ENCODE data around the gene TMBIM1.

Gene TMBIM1

GRCh38 chr2:218262631-218263586 is 29.4 kb downstream of the TMBIM1 start:
- Histone ChIP-seq H3K9me3 (ENCODE audit: control insufficient read depth, low read length) (no peaks in the 10 kb centered on the region), H3K27me3 (ENCODE audit: control insufficient read depth, insufficient read depth, low read length, poor library complexity, severe bottlenecking) (no peaks in the 10 kb centered on the region), H3K4me1 (ENCODE audit: control insufficient read depth, insufficient read depth, low read length) (peaks cover 13% of the 10 kb centered on the region), H3K27ac (ENCODE audit: insufficient read depth, low read depth, low read length, poor library complexity, severe bottlenecking) (no peak overlapping the region), H3K4me3 (ENCODE audit: insufficient read depth, low read depth, low read length) (no peak overlapping the region), H3K36me3 (ENCODE audit: control insufficient read depth, insufficient read depth, low read length) (peaks cover 27% of the 10 kb centered on the region)
- 94% methylated on average over 39 of the region's 39 CpGs for WGBS, 2 experiments

DNA sequence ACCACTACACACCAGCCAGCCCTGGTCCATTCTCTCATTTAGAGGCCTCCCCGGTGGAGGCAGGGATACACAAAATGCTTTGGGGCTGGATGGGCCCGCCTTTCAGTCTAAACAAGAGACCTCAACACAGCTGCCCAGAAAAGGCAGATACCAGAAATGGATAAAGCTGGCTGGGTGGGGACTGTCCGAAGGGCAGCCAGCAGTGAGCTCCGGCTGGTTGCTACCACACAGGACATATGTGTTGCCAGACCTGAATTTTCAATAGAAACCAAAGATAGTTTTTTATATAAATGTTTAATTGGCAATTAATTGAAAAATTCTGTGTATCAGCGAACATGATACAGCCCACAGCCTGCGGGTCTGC is 30.1 kb downstream of the TMBIM1 start:
- Histone ChIP-seq H3K27ac (ENCODE audit: insufficient read depth, low read depth, low read length, poor library complexity, severe bottlenecking) (peak overlapping the region; percentile 50), H3K27me3 (ENCODE audit: control insufficient read depth, insufficient read depth, low read length, poor library complexity, severe bottlenecking) (no peaks in the 10 kb centered on the region), H3K4me1 (ENCODE audit: control insufficient read depth, insufficient read depth, low read length) (peaks cover 13% of the 10 kb centered on the region), H3K36me3 (ENCODE audit: control insufficient read depth, insufficient read depth, low read length) (peaks cover 24% of the 10 kb centered on the region), H3K4me3 (ENCODE audit: insufficient read depth, low read depth, low read length) (no peak overlapping the region), H3K9me3 (ENCODE audit: control insufficient read depth, low read length) (no peaks in the 10 kb centered on the region)
- 94 to 95% methylated on average over 6 of the region's 6 CpGs for WGBS, 2 experiments

DNA sequence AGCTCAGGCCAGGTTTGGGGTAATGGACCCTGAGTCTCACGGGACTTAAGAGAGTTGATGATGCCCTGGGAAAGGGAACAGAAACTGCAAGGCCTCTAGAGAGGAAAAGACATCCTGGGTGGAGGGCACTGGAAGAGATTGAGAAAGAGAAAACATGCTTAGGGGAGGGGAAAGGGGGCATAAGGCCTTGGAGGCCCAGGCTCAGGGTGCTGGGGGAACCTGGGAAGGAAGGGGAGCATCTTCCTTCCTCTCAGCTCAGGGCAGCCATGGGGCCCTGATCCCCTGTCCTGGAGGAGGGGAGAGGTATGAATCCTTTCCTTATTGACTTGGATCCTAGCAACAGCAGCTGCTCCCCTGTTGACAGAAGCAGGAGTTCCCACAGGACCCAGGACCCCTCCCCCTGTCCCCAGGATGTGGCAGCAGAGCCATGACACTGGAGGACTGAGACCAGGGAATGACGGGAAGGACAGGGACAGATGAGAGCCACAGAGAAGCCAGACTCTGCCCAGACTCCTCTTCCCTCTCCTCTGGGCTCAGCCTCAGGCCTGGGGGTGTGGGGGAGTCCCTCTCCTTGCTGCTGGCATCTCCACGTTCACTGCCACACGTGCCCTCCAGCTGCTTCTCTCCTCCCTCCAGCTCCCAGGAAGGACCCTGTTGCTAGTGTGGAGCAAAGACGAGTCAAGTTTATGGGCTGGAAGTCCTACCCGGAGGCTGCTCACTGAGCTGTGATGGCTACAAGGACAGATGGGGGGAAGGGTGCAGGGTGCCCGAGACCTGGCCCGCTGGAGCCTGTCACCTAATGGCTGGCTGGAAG is 30.7 kb downstream of the TMBIM1 start:
- no peaks in the 10 kb centered on the region for H3K9me3 ChIP-seq (ENCODE audit: control insufficient read depth, low read length)
- peaks cover 22% of the 10 kb centered on the region for H3K36me3 ChIP-seq (ENCODE audit: control insufficient read depth, insufficient read depth, low read length)
- no peak overlapping the region for H3K4me3 ChIP-seq (ENCODE audit: insufficient read depth, low read depth, low read length)
- peak overlapping the region; percentile 50 for H3K27ac ChIP-seq (ENCODE audit: insufficient read depth, low read depth, low read length, poor library complexity, severe bottlenecking)
- no peaks in the 10 kb centered on the region for H3K27me3 ChIP-seq (ENCODE audit: control insufficient read depth, insufficient read depth, low read length, poor library complexity, severe bottlenecking)
- WGBS, 2 experiments = 74 to 75% methylated on average over 8 of the region's 8 CpGs
- peaks cover 13% of the 10 kb centered on the region for H3K4me1 ChIP-seq (ENCODE audit: control insufficient read depth, insufficient read depth, low read length)

DNA sequence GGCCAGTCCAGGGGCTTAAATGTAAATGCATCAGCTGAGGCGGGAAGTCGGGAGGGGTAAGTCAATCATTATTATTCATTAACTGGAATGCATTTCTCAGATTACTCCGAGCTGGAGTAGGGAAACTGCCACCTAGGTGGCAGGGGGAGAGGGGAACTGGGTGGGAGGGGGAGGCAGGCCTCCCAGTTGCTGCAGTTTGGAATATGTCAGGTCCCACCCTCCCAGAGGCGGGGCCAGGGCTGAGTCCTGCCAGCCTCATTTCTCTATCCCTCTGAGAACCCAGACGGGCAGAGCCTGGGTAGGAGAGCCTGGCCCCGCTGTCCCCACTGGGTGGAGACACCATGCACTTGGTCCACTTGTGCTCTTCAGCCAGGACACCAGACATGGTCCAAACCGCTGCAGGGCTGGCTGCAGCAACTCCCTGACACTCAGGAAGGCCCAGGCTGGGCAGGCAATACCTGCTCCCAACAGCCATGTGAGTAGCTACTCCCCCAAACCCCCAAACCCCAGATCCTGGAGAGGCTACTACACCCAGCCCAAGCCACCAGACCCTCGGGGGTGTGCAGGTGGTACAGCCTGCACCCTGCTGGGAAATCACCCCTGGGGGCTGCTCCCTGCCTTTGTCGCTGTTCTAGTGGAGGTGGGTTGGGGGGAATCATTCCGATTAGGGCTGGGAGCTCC is 31.4 kb downstream of the TMBIM1 start, which contains the start of gene GPBAR1:
Gene GPBAR1, plus strand, starts transcription at position 274 of the 681 bp plus-strand sequence. CDS start 1,710 bp downstream, outside the sequence.
- Histone ChIP-seq H3K9me3 (ENCODE audit: control insufficient read depth, low read length) (no peaks in the 10 kb centered on the region), H3K27ac (ENCODE audit: insufficient read depth, low read depth, low read length, poor library complexity, severe bottlenecking) (peak within 1 kb of the TSS; percentile 50), H3K4me1 (ENCODE audit: control insufficient read depth, insufficient read depth, low read length) (peaks cover 13% of the 10 kb centered on the region), H3K36me3 (ENCODE audit: control insufficient read depth, insufficient read depth, low read length) (peaks cover 15% of the 10 kb centered on the region), H3K4me3 (ENCODE audit: insufficient read depth, low read depth, low read length) (no peak within 1 kb of the TSS), H3K27me3 (ENCODE audit: control insufficient read depth, insufficient read depth, low read length, poor library complexity, severe bottlenecking) (no peaks in the 10 kb centered on the region)
- 38 to 44% methylated on average over 9 to 10 of the region's 10 CpGs for WGBS, 2 experiments

- Histone ChIP-seq H3K4me1 (ENCODE audit: control insufficient read depth, insufficient read depth, low read length) (peaks cover 13% of the 10 kb centered on the region), H3K27ac (ENCODE audit: insufficient read depth, low read depth, low read length, poor library complexity, severe bottlenecking) (no peak overlapping the region), H3K4me3 (ENCODE audit: insufficient read depth, low read depth, low read length) (no peak overlapping the region)
These were observed 32.1 kb downstream of the TMBIM1 start for GRCh38 chr2:218260166-218260565.

GRCh38 chr2:218259099-218259961 is 33.0 kb downstream of the TMBIM1 start:
- Histone ChIP-seq H3K4me1 (ENCODE audit: control insufficient read depth, insufficient read depth, low read length) (peaks cover 13% of the 10 kb centered on the region), H3K36me3 (ENCODE audit: control insufficient read depth, insufficient read depth, low read length) (peaks cover 12% of the 10 kb centered on the region), H3K27me3 (ENCODE audit: control insufficient read depth, insufficient read depth, low read length, poor library complexity, severe bottlenecking) (no peaks in the 10 kb centered on the region), H3K27ac (ENCODE audit: insufficient read depth, low read depth, low read length, poor library complexity, severe bottlenecking) (no peak overlapping the region), H3K4me3 (ENCODE audit: insufficient read depth, low read depth, low read length) (no peak overlapping the region), H3K9me3 (ENCODE audit: control insufficient read depth, low read length) (no peaks in the 10 kb centered on the region)
- WGBS, 2 experiments = 82 to 86% methylated on average over 15 of the region's 15 CpGs

More at GRCh38 chr2:218260166-218260565, 32.1 kb downstream of the TMBIM1 start:
- Histone ChIP-seq H3K27me3 (ENCODE audit: control insufficient read depth, insufficient read depth, low read length, poor library complexity, severe bottlenecking) (no peaks in the 10 kb centered on the region), H3K9me3 (ENCODE audit: control insufficient read depth, low read length) (no peaks in the 10 kb centered on the region), H3K36me3 (ENCODE audit: control insufficient read depth, insufficient read depth, low read length) (peaks cover 15% of the 10 kb centered on the region)
- WGBS, 2 experiments = 87 to 93% methylated on average over 5 of the region's 5 CpGs

DNA sequence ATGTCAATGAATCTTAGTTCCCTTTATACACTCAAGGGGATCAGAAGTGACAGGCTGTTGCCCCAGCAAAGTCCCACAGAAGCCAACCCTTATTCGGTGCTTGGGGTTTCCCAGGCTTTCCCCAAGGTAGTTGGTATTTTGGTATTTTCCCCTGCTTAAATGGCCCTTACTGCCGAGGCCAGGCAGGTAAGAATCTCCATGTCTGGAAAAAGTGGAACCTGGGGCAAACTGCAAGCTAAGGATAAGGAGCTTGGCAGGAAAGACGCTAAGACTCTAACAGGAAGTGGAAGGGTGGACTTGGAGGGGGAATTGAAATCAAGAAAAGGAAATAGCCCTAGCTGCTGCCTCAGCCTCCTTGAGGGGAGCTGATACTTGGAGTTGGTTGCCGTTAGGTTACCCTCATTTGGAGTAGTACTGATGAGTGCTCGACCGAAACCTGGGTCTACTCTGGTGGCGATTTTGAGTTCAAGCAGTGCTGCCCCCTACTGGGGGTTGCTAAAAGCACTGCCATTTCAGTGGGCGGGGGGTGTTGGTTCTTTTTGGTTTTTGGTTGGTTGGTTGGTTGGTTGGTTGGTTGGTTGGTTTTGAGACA is 34.8 kb downstream of the TMBIM1 start:
- Histone ChIP-seq H3K4me3 (ENCODE audit: insufficient read depth, low read depth, low read length) (no peak overlapping the region), H3K27ac (ENCODE audit: insufficient read depth, low read depth, low read length, poor library complexity, severe bottlenecking) (no peak overlapping the region), H3K27me3 (ENCODE audit: control insufficient read depth, insufficient read depth, low read length, poor library complexity, severe bottlenecking) (no peaks in the 10 kb centered on the region), H3K4me1 (ENCODE audit: control insufficient read depth, insufficient read depth, low read length) (peaks cover 13% of the 10 kb centered on the region), H3K36me3 (ENCODE audit: control insufficient read depth, insufficient read depth, low read length) (peaks cover 19% of the 10 kb centered on the region), H3K9me3 (ENCODE audit: control insufficient read depth, low read length) (no peaks in the 10 kb centered on the region)
- 73 to 75% methylated on average over 8 of the region's 8 CpGs for WGBS, 2 experiments

- Histone ChIP-seq H3K4me1 (ENCODE audit: control insufficient read depth, insufficient read depth, low read length) (peaks cover 11% of the 10 kb centered on the region), H3K36me3 (ENCODE audit: control insufficient read depth, insufficient read depth, low read length) (peaks cover 23% of the 10 kb centered on the region), H3K27ac (ENCODE audit: insufficient read depth, low read depth, low read length, poor library complexity, severe bottlenecking) (no peak overlapping the region), H3K4me3 (ENCODE audit: insufficient read depth, low read depth, low read length) (no peak overlapping the region), H3K9me3 (ENCODE audit: control insufficient read depth, low read length) (no peaks in the 10 kb centered on the region), H3K27me3 (ENCODE audit: control insufficient read depth, insufficient read depth, low read length, poor library complexity, severe bottlenecking) (no peaks in the 10 kb centered on the region)
- WGBS, 2 experiments = 94 to 97% methylated on average over 13 of the region's 13 CpGs
These were observed 35.5 kb downstream of the TMBIM1 start for GRCh38 chr2:218256612-218257350.
